Esophagus muscularis mucosa (tissue), 3 donors: ENCODE data around the gene DNMBP.

Experiments used
- CTCF ChIP-seq, 3 experiments: fragments of 200-600 bp in 2 of 3; fragments of 450-650 bp in 1 of 3; sonication (generic) in 2 of 3; IDR thresholded peaks; one replicate each; pipeline ENCODE4 v1.5.1; 2017 to 2019; ENCODE audit warnings: antibody characterized with exemption in 3 of 3, mild to moderate bottlenecking in 2 of 3, moderate library complexity in 1 of 3
- POLR2A ChIP-seq: fragments of 450-650 bp; IDR thresholded peaks from one replicate; pipeline ENCODE4 v1.6.1; 2017; ENCODE audit warnings: antibody characterized with exemption, moderate library complexity, mild to moderate bottlenecking, low read depth
- POLR2AphosphoS5 ChIP-seq, 2 donors: sonication (generic); formaldehyde crosslinking; IDR thresholded peaks; one replicate each; pipeline ENCODE4 v1.6.1; 2017; ENCODE audit warnings: antibody characterized with exemption in 2 of 2

GRCh38 chr10:100007231-100008141 is 2.3 kb downstream of the DNMBP start:
- TF ChIP-seq CTCF (IDR thresholded peaks at IDR 0.05) (no peak), POLR2A (no peak), POLR2AphosphoS5 (IDR thresholded peaks at IDR 0.05) (no peak)
